A673 (cell line): ENCODE measurements around the gene SLC25A13.

Experiments used
- CTCF ChIP-seq: fragments of 300-800, 200-600 bp; sonication (generic); conservative IDR thresholded peaks from 2 replicates; pipeline ENCODE4 v1.5.1; 2017; ENCODE audit warnings: low read depth, mild to moderate bottlenecking, antibody characterized with exemption, low read length, moderate library complexity, mixed read lengths
- EZH2 ChIP-seq: fragments of 200-600 bp; sonication (generic); IDR thresholded peaks from 2 replicates; pipeline ENCODE4 v1.6.1; 2017; ENCODE audit warnings: borderline replicate concordance, low read depth, mild to moderate bottlenecking, mixed read lengths, antibody characterized with exemption, low read length; ENCODE audit not compliant: poor library complexity, severe bottlenecking

GRCh38 chr7:96136600-96137239, 185.2 kb downstream of the SLC25A13 start:
- no peak for TF ChIP-seq CTCF
- TF ChIP-seq EZH2: no peak
